ENCODE results near the gene SMIM29.
"Not testable (repeated sequence)": the region's sequence is repeated elsewhere in the genome, so short reads cannot be mapped to it uniquely, and the experiment has no call there.

DNA sequence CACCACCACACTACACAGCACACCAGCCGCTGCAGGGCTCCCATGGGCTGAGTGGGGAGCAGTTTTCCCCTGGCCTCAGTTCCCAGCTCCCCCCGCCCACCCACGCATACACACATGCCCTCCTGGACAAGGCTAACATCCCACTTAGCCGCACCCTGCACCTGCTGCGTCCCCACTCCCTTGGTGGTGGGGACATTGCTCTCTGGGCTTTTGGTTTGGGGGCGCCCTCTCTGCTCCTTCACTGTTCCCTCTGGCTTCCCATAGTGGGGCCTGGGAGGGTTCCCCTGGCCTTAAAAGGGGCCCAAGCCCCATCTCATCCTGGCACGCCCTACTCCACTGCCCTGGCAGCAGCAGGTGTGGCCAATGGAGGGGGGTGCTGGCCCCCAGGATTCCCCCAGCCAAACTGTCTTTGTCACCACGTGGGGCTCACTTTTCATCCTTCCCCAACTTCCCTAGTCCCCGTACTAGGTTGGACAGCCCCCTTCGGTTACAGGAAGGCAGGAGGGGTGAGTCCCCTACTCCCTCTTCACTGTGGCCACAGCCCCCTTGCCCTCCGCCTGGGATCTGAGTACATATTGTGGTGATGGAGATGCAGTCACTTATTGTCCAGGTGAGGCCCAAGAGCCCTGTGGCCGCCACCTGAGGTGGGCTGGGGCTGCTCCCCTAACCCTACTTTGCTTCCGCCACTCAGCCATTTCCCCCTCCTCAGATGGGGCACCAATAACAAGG, 3.6 kb downstream of the SMIM29 start:
- TF ChIP-seq, protein P1, sequence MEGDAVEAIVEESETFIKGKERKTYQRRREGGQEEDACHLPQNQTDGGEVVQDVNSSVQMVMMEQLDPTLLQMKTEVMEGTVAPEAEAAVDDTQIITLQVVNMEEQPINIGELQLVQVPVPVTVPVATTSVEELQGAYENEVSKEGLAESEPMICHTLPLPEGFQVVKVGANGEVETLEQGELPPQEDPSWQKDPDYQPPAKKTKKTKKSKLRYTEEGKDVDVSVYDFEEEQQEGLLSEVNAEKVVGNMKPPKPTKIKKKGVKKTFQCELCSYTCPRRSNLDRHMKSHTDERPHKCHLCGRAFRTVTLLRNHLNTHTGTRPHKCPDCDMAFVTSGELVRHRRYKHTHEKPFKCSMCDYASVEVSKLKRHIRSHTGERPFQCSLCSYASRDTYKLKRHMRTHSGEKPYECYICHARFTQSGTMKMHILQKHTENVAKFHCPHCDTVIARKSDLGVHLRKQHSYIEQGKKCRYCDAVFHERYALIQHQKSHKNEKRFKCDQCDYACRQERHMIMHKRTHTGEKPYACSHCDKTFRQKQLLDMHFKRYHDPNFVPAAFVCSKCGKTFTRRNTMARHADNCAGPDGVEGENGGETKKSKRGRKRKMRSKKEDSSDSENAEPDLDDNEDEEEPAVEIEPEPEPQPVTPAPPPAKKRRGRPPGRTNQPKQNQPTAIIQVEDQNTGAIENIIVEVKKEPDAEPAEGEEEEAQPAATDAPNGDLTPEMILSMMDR (IDR thresholded peaks at IDR 0.05) = not testable (repeated sequence)
- not testable (repeated sequence) for TF ChIP-seq ZFX (IDR thresholded peaks at IDR 0.05; ENCODE audit: borderline replicate concordance)

Data from 22Rv1 (cell line).